ENCODE results near the gene CCDC82.

DNA sequence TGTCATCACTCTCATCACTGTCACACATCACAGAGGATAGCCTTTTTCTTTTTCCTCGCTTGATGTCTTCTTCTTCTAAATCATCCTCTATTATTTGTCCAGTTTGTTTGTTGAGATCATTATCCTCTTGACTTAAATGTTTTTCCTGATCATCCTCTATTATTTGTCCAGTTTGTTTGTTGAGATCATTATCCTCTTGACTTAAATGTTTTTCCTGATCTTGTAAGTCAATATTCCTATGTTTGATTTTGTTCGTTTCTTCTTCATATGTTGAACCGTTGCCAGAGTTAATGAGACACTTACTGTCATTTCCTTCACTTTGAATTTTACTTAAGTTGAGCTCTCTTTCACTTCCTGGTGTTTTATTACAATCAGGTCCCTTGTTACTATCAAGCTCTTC is 5.6 kb downstream of the CCDC82 start:
- TF ChIP-seq CTCF (conservative IDR thresholded peaks at IDR 0.05; ENCODE audit: low read length) (no peak), EZH2phosphoT487 (IDR thresholded peaks at IDR 0.05; ENCODE audit: borderline replicate concordance, low read depth, low read length) (no peak)
